MM.1S (cell line): ENCODE results near the gene SERAC1.

ENCODE experiments used
- EZH2 ChIP-seq: fragments of 300-600 bp; sonication (generic); optimal IDR thresholded peaks from 2 replicates; pipeline ENCODE3; 2017; ENCODE audit warnings: low read depth, mild to moderate bottlenecking, antibody characterized with exemption, low read length, mixed read lengths
- TF ChIP-seq, protein P1 (sequence below): fragments of 300-600 bp; sonication (generic); IDR thresholded peaks from 2 replicates; pipeline ENCODE4 v1.5.1; 2016; ENCODE audit warnings: antibody characterized with exemption, low read length, mixed read lengths

DNA sequence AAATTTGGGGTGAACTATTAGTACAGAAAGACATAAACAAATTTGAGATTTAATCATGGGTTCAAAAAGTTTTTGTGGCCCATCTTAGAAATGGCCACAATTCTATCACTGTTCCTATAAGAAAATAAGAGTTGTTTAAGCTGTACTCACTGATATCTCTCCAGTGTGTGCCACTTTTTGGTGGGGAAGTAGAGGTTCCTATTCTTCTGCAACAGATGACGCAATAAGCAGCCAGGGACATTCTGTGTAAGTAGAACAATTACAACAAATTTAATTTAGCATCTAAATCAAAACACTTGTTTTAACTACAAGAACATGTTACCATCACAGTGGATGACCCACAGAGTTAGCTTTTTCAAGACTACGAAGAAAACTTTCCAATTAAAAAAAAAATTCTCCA is 9.9 kb downstream of the SERAC1 start:
- TF ChIP-seq EZH2, result no peak
- TF ChIP-seq, protein P1, sequence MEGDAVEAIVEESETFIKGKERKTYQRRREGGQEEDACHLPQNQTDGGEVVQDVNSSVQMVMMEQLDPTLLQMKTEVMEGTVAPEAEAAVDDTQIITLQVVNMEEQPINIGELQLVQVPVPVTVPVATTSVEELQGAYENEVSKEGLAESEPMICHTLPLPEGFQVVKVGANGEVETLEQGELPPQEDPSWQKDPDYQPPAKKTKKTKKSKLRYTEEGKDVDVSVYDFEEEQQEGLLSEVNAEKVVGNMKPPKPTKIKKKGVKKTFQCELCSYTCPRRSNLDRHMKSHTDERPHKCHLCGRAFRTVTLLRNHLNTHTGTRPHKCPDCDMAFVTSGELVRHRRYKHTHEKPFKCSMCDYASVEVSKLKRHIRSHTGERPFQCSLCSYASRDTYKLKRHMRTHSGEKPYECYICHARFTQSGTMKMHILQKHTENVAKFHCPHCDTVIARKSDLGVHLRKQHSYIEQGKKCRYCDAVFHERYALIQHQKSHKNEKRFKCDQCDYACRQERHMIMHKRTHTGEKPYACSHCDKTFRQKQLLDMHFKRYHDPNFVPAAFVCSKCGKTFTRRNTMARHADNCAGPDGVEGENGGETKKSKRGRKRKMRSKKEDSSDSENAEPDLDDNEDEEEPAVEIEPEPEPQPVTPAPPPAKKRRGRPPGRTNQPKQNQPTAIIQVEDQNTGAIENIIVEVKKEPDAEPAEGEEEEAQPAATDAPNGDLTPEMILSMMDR, result no peak
